ENCODE data around the gene INTS13.

DNA sequence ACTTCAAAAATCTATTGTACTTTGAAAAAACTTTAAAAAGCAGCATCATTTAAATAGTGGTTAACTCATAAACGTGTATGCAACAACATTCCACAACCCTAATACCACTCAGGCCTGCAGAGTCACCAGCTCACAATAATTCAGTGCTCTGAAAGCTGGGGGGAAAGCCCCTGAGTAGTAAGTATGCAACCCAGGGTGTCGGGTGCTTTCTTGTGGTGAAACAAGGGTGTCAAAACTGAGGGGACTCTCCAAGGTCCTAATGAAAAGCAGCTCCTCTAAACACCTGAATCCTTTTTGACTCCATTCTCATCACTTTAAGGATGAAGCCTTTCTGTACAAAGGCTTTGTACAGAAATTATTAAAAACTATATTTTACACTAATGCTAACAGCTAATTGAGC lies 34.2 kb upstream of the INTS13 start:
- no peak for TF ChIP-seq POLR2AphosphoS5 (IDR thresholded peaks at IDR 0.05; ENCODE audit: low read depth, low read length)
- no peak for TF ChIP-seq TAF1 (IDR thresholded peaks at IDR 0.05; ENCODE audit: borderline replicate concordance, insufficient read depth, low read length)
